ENCODE data around the gene GGA1.

Gene GGA1

GRCh38 chr22:37604875-37605274, 3.8 kb upstream of the GGA1 start:
- H3K9me2 ChIP-seq (replicated peaks; ENCODE audit: insufficient read depth, low read length), result no peaks in the 10 kb centered on the region
- H2AFZ ChIP-seq (ENCODE audit: low read length), result no peak overlapping the region
- peaks cover 4% of the 10 kb centered on the region; the same call in 1 of the 2 replicates for H3K4me1 ChIP-seq (ENCODE audit: low read length)
- H4K20me1 ChIP-seq (ENCODE audit: insufficient read depth, low read length), result no peaks in the 10 kb centered on the region
- peaks cover 12% of the 10 kb centered on the region for H3K27me3 ChIP-seq (replicated peaks; ENCODE audit: insufficient read depth, low read length)
- H3K9ac ChIP-seq (ENCODE audit: low read length), result no peak overlapping the region
- H3K4me2 ChIP-seq (ENCODE audit: low read depth, low read length), result no peak overlapping the region
- no peak overlapping the region for H3K4me3 ChIP-seq (ENCODE audit: low read length)
- peaks cover 11% of the 10 kb centered on the region for H3K79me2 ChIP-seq (ENCODE audit: low read length)
- TF ChIP-seq EZH2 (optimal IDR thresholded peaks at IDR 0.05; ENCODE audit: low read depth, low read length), result no peak
- no peaks in the 10 kb centered on the region for H3K36me3 ChIP-seq (replicated peaks; ENCODE audit: insufficient read depth, low read length)
- no peaks in the 10 kb centered on the region for H3K9me3 ChIP-seq (replicated peaks; ENCODE audit: insufficient read depth, low read length)
- H3K27ac ChIP-seq (ENCODE audit: low read length), result no peak overlapping the region
- DNase-seq, result no peak
- peaks cover 17% of the 10 kb centered on the region for H3F3A ChIP-seq (ENCODE audit: insufficient read depth, low read length)

DNA sequence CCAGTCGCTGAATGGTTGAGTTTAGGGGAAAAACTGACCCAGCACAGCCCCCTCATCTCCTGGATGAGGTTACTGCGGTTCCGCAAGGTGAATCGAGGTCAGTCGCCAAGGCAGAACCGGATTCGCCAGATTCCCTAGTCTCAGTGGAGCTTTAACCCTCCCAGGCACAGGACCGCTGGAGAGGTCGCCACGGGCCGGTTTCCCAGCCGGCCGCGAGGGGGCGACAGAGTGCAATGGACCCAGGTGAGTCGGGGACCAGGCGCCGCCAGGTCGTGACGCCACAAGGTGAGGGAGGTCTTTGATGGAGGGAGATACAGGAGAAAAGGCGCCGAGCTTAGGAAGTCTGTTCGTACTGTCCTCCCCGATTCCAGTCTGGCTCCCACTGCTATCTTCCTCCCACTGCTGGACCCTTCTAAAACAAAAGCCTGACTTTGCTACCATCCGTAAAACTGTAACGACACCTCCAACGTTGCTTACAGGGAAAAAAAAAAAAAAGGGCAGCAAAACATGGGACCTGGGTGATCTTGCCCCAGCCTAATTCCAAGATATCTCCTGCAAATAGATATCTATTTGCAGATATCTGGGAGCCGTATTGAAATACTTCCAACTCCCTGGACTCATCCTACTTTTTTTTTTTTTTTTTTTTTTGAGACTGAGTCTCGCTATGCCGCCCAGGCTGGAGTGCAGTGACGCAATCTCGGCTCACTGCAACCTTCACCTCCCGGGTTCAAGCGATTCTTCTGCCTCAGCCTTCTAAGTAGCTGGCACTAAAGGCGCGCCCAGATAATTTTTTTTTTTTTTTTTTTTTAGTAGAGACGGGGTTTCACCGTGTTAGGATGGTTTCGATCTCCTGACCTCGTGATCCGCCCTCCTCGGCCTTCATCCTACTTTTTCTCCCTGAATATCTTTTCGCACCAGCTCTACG, 1.4 kb upstream of the GGA1 start:
- H3K4me1 ChIP-seq (ENCODE audit: low read length), result peaks cover 7% of the 10 kb centered on the region; the same call in 1 of the 2 replicates

GRCh38 chr22:37607935-37608476, 628 bp upstream of the GGA1 start:
- Histone ChIP-seq H3K9me3 (replicated peaks; ENCODE audit: insufficient read depth, low read length) (no peaks in the 10 kb centered on the region), H3K4me2 (ENCODE audit: low read depth, low read length) (peak overlapping the region; percentile 94), H3K27me3 (replicated peaks; ENCODE audit: insufficient read depth, low read length) (peaks cover 12% of the 10 kb centered on the region), H2AFZ (ENCODE audit: low read length) (peak overlapping the region; percentile 90), H4K20me1 (ENCODE audit: insufficient read depth, low read length) (no peaks in the 10 kb centered on the region), H3F3A (ENCODE audit: insufficient read depth, low read length) (peaks cover 17% of the 10 kb centered on the region), H3K27ac (ENCODE audit: low read length) (peak overlapping the region; percentile 94), H3K4me1 (ENCODE audit: low read length) (peaks cover 7% of the 10 kb centered on the region; the same call in 1 of the 2 replicates), H3K36me3 (replicated peaks; ENCODE audit: insufficient read depth, low read length) (no peaks in the 10 kb centered on the region), H3K9ac (ENCODE audit: low read length) (peak overlapping the region; percentile 85), H3K4me3 (ENCODE audit: low read length) (peak overlapping the region; percentile 98), H3K79me2 (ENCODE audit: low read length) (peaks cover 35% of the 10 kb centered on the region), H3K9me2 (replicated peaks; ENCODE audit: insufficient read depth, low read length) (no peaks in the 10 kb centered on the region)
- DNase-seq, result no peak
- TF ChIP-seq, protein P1, sequence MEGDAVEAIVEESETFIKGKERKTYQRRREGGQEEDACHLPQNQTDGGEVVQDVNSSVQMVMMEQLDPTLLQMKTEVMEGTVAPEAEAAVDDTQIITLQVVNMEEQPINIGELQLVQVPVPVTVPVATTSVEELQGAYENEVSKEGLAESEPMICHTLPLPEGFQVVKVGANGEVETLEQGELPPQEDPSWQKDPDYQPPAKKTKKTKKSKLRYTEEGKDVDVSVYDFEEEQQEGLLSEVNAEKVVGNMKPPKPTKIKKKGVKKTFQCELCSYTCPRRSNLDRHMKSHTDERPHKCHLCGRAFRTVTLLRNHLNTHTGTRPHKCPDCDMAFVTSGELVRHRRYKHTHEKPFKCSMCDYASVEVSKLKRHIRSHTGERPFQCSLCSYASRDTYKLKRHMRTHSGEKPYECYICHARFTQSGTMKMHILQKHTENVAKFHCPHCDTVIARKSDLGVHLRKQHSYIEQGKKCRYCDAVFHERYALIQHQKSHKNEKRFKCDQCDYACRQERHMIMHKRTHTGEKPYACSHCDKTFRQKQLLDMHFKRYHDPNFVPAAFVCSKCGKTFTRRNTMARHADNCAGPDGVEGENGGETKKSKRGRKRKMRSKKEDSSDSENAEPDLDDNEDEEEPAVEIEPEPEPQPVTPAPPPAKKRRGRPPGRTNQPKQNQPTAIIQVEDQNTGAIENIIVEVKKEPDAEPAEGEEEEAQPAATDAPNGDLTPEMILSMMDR (IDR thresholded peaks at IDR 0.05; ENCODE audit: low read length), result no peak

More for the DNA sequence above, 1.4 kb upstream of the GGA1 start:
- Histone ChIP-seq H3K9ac (ENCODE audit: low read length) (peak overlapping the region; percentile 52), H2AFZ (ENCODE audit: low read length) (peak overlapping the region; percentile 38), H4K20me1 (ENCODE audit: insufficient read depth, low read length) (no peaks in the 10 kb centered on the region), H3K9me3 (replicated peaks; ENCODE audit: insufficient read depth, low read length) (no peaks in the 10 kb centered on the region), H3K79me2 (ENCODE audit: low read length) (peaks cover 31% of the 10 kb centered on the region), H3K27me3 (replicated peaks; ENCODE audit: insufficient read depth, low read length) (peaks cover 12% of the 10 kb centered on the region), H3K9me2 (replicated peaks; ENCODE audit: insufficient read depth, low read length) (no peaks in the 10 kb centered on the region), H3F3A (ENCODE audit: insufficient read depth, low read length) (peaks cover 17% of the 10 kb centered on the region), H3K36me3 (replicated peaks; ENCODE audit: insufficient read depth, low read length) (no peaks in the 10 kb centered on the region), H3K4me3 (ENCODE audit: low read length) (peak overlapping the region; percentile 58), H3K27ac (ENCODE audit: low read length) (peak overlapping the region; percentile 94; the same call in 1 of the 2 replicates), H3K4me2 (ENCODE audit: low read depth, low read length) (peak overlapping the region; percentile 94)
- TF ChIP-seq EZH2 (optimal IDR thresholded peaks at IDR 0.05; ENCODE audit: low read depth, low read length), result no peak
- TF ChIP-seq, protein P1 (IDR thresholded peaks at IDR 0.05; ENCODE audit: low read length), result peak; percentile 98
- peak; percentile 89 for DNase-seq
